Measurements from ENCODE around the gene KCNJ9.

DNA sequence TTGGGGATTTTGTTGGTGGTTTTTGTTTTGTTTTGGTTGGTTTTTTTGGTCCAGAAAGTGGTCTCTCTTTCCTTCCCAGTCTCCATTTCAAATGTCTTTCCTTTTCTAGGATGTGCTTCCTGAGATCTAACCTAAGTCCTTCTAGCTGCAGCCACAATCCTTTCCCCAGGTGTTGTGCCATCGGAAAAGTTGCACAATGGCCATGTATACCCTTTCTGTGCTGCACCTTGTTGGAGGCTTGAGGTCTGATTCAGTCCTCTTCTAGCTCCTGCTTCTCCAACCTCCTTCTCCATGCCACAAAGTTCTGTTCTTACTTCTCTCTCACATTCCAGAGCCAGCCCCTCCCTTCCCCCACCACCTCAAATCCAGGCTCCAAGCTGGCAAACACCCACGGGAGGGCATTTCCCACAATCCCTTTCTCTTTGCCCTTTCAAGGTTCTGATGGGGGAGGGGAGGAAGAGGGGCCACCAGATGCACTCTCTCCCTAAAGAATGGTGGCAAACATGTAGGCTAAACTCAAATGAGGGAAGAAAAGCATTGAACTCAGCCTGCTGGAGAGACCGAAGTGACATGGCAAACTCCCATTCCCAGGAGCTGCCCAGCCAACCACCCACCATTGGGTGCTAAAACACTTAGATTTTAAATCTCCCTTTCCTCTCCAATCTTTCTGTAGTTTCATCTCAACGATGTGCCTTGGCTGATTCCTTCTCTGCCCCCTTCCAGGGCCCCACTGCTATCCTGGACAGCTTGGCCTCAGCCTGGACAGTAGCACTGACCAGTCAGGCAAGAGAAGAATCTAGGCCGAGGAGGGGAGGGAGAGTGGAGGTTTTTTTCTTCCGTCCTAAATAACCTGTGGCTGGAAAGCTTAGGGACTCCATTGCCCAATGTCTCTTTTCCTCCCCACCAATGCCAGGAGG lies 14.3 kb upstream of the KCNJ9 start:
- TF ChIP-seq, protein P1, sequence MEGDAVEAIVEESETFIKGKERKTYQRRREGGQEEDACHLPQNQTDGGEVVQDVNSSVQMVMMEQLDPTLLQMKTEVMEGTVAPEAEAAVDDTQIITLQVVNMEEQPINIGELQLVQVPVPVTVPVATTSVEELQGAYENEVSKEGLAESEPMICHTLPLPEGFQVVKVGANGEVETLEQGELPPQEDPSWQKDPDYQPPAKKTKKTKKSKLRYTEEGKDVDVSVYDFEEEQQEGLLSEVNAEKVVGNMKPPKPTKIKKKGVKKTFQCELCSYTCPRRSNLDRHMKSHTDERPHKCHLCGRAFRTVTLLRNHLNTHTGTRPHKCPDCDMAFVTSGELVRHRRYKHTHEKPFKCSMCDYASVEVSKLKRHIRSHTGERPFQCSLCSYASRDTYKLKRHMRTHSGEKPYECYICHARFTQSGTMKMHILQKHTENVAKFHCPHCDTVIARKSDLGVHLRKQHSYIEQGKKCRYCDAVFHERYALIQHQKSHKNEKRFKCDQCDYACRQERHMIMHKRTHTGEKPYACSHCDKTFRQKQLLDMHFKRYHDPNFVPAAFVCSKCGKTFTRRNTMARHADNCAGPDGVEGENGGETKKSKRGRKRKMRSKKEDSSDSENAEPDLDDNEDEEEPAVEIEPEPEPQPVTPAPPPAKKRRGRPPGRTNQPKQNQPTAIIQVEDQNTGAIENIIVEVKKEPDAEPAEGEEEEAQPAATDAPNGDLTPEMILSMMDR (IDR thresholded peaks at IDR 0.05; ENCODE audit: low read depth, low read length, missing input control) = no peak
- TF ChIP-seq, protein P2, sequence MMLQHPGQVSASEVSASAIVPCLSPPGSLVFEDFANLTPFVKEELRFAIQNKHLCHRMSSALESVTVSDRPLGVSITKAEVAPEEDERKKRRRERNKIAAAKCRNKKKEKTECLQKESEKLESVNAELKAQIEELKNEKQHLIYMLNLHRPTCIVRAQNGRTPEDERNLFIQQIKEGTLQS (IDR thresholded peaks at IDR 0.05) = no peak
- TF ChIP-seq SP1 (IDR thresholded peaks at IDR 0.05) = no peak

Data from liver (tissue), 3 donors.